GM12878 (cell line): ENCODE data around the gene AIDA. TPM values are rescaled to one million over a fixed set of nuclear protein-coding genes. Genes with fewer than 3 reads are reported as not detected.

ENCODE experiments used
- ATAC-seq: fragments of 200-7000 bp; cut with Tn5 transposase; 3 replicates; pipeline ENCODE4 v1.9.1; 2020; ENCODE audit warnings: mild to moderate bottlenecking, moderate library complexity
- BruUV-seq: library from RNA; stranded (reverse); fragments of 400-500 nt; replicated peaks from 2 replicates; lab custom pipeline; 2021; lab: Mats Ljungman, UMichigan
- CTCF ChIA-PET: fragments of 300-600 bp; sonication (Branson Sonifier 250); formaldehyde crosslinking; extraction: SDS; loops from one replicate; lab custom pipeline; 2021; ENCODE audit warnings: inconsistent platforms; lab: Yijun Ruan, JAX
- POLR2A ChIA-PET: fragments of 350-600 bp; formaldehyde crosslinking; extraction: SDS; loops from one replicate; lab custom pipeline; 2021; ENCODE audit warnings: inconsistent platforms; lab: Charles Lee
- RAD21 ChIA-PET: fragments of 300-600 bp; sonication (Branson Sonifier 250); formaldehyde crosslinking; loops from one replicate; lab custom pipeline; 2023; ENCODE audit warnings: antibody characterized with exemption; ENCODE audit not compliant: unreplicated experiment; lab: Charles Lee
- SMC1A ChIA-PET: fragments of 300-600 bp; sonication (Branson Sonifier 250); formaldehyde crosslinking; loops from one replicate; lab custom pipeline; 2023; ENCODE audit not compliant: unreplicated experiment, uncharacterized antibody; lab: Charles Lee
- DNase-seq: peaks from one replicate; pipeline ENCODE4 v3.0.0-alpha.2; 2011; ENCODE audit warnings: low read depth, low spot score
- FAIRE-seq: peaks from 3 replicates; lab custom pipeline; 2011; peaks lifted over from hg19 to GRCh38; lab: Jason Lieb, UNC
- H2AFZ ChIP-seq: 2 replicates; pipeline ENCODE4 v1.6.0; 2011; ENCODE audit warnings: low read depth, low read length, control low read depth; ENCODE audit not compliant: control insufficient read depth
- H3K27ac ChIP-seq: 2 replicates; pipeline ENCODE4 v1.5.1; 2011; ENCODE audit warnings: control low read depth; ENCODE audit not compliant: control insufficient read depth, insufficient read depth
- H3K27me3 ChIP-seq, 2 experiments: replicated peaks in 1 of 2; 2 replicates each; pipeline versions ENCODE4 v1.6.0 to v1.6.1; 2011; ENCODE audit warnings: low read length in 1 of 2; ENCODE audit not compliant: control insufficient read depth in 2 of 2, insufficient read depth in 2 of 2
- H3K36me3 ChIP-seq, 2 experiments: 2 replicates each; pipeline ENCODE4 v1.5.1; 2011; ENCODE audit warnings: low read length in 1 of 2; ENCODE audit not compliant: control insufficient read depth in 2 of 2, insufficient read depth in 2 of 2
- H3K4me1 ChIP-seq: 2 replicates; pipeline ENCODE4 v1.6.1; 2011; ENCODE audit warnings: mild to moderate bottlenecking, low read length, moderate library complexity, mixed read lengths; ENCODE audit not compliant: control insufficient read depth, insufficient read depth
- H3K4me2 ChIP-seq: 2 replicates; pipeline ENCODE4 v1.6.0; 2011; ENCODE audit warnings: control low read depth; ENCODE audit not compliant: control insufficient read depth, insufficient read depth
- H3K4me3 ChIP-seq: fragments of 200-600 bp; sonication (generic); 2 replicates; pipeline ENCODE4 v1.5.1; 2016
- H3K79me2 ChIP-seq: 2 replicates; pipeline ENCODE4 v1.6.0; 2011; ENCODE audit warnings: low read length; ENCODE audit not compliant: control insufficient read depth, insufficient read depth
- H3K9ac ChIP-seq: 2 replicates; pipeline ENCODE4 v1.8.0; 2011; ENCODE audit warnings: low read length, control low read depth, mixed read lengths; ENCODE audit not compliant: control insufficient read depth, insufficient read depth
- H3K9me3 ChIP-seq: replicated peaks from 3 replicates; pipeline ENCODE4 v1.5.1; 2011; ENCODE audit warnings: mild to moderate bottlenecking, low read length; ENCODE audit not compliant: control insufficient read depth, insufficient read depth
- H4K20me1 ChIP-seq: 2 replicates; pipeline ENCODE4 v1.6.0; 2011; ENCODE audit not compliant: control insufficient read depth, insufficient read depth
- BHLHE40 ChIP-seq, 2 experiments: fragments of 450-650 bp in 1 of 2; IDR thresholded peaks; 2 replicates each; pipeline ENCODE4 v1.6.1; 2011 to 2017; ENCODE audit warnings: low read depth in 2 of 2, borderline replicate concordance in 1 of 2, improper control_type of control experiment in 1 of 2, low read length in 1 of 2, mild to moderate bottlenecking in 1 of 2
- CBX3 ChIP-seq: fragments of 200-600 bp; sonication (generic); IDR thresholded peaks from 2 replicates; pipeline ENCODE4 v1.6.1; 2016; ENCODE audit warnings: low read depth, borderline replicate concordance
- DPF2 ChIP-seq: fragments of 450-650 bp; IDR thresholded peaks from 2 replicates; pipeline ENCODE4 v1.6.1; 2017; ENCODE audit warnings: mild to moderate bottlenecking
- EP300 ChIP-seq, 2 experiments: fragments of 150-350 bp in 1 of 2; IDR thresholded peaks; 2 replicates each; pipeline ENCODE4 v1.6.1; 2011 to 2012; ENCODE audit warnings: low read depth in 2 of 2, low read length in 2 of 2, borderline replicate concordance in 1 of 2, improper control_type of control experiment in 1 of 2, inconsistent platforms in 1 of 2; ENCODE audit not compliant: control insufficient read depth in 1 of 2
- IRF4 ChIP-seq: IDR thresholded peaks from 2 replicates; pipeline ENCODE4 v1.6.1; 2011; ENCODE audit warnings: low read depth, low read length
- NFXL1 ChIP-seq: fragments of 450-650 bp; IDR thresholded peaks from 2 replicates; pipeline ENCODE4 v1.6.1; 2017; ENCODE audit warnings: antibody characterized with exemption, mild to moderate bottlenecking, borderline replicate concordance
- NR2C2 ChIP-seq: IDR thresholded peaks from 2 replicates; pipeline ENCODE4 v1.6.1; 2011; ENCODE audit warnings: borderline replicate concordance, low read depth; ENCODE audit not compliant: control insufficient read depth, insufficient read length
- POU2F2 ChIP-seq: IDR thresholded peaks from 3 replicates; pipeline ENCODE4 v1.6.1; 2011; ENCODE audit warnings: low read depth, mild to moderate bottlenecking, low read length, borderline replicate concordance
- SMAD1 ChIP-seq: fragments of 450-650 bp; IDR thresholded peaks from 2 replicates; pipeline ENCODE4 v1.6.1; 2018; ENCODE audit warnings: mild to moderate bottlenecking, low read depth; ENCODE audit not compliant: partially characterized antibody
- SMAD5 ChIP-seq: IDR thresholded peaks from 2 replicates; pipeline ENCODE4 v1.6.1; 2016; ENCODE audit warnings: antibody characterized with exemption, low read depth
- SMARCA5 ChIP-seq: fragments of 450-650 bp; IDR thresholded peaks from 2 replicates; pipeline ENCODE4 v1.6.1; 2017; ENCODE audit warnings: mild to moderate bottlenecking
- STAT1 ChIP-seq: fragments of 450-650 bp; conservative IDR thresholded peaks from 2 replicates; pipeline ENCODE4 v1.6.1; 2014; ENCODE audit warnings: antibody characterized with exemption, mild to moderate bottlenecking
- SUPT20H ChIP-seq: IDR thresholded peaks from 2 replicates; pipeline ENCODE4 v1.6.1; 2011; ENCODE audit warnings: low read depth, mild to moderate bottlenecking, low read length, moderate library complexity, borderline replicate concordance; ENCODE audit not compliant: control insufficient read depth
- WGBS: methylation state at CpG from one replicate; pipeline ENCODE4 v1.1.6; 2016; ENCODE audit warnings: low lambda C conversion rate; ENCODE audit not compliant: insufficient replicate concordance, insufficient coverage; ENCODE audit errors: missing lambda C conversion rate; 5-methylcytosine and 5-hydroxymethylcytosine counted together
- in situ Hi-C: fragments of 300-500 bp; cut with MboI; formaldehyde crosslinking; loops from 9 replicates; pipeline ENCODE4 v1.14.3; 2018; ENCODE audit warnings: mixed read lengths
- intact Hi-C: fragments of 100-400 bp; cut with micrococcal nuclease; formaldehyde crosslinking; loops from one replicate; pipeline ENCODE4 v1.14.2; 2022; ENCODE audit not compliant: unreplicated experiment
- polyA plus RNA-seq, 11 experiments: library from polyadenylated mRNA; depleted of rRNA in 4 of 11; unstranded in 6 of 11; stranded (reverse) in 5 of 11; fragments of >200 nt; fragmentation: Nextera tagmentation in 4 of 11; fragmentation: Illumina TruSeq in 1 of 11; extraction: Ambion mirVana in 4 of 11; extraction: Trizol in 1 of 11; gene quantifications; 1 replicate in 1 of 11; 2 replicates in 10 of 11; pipeline versions ENCODE4 v1.2.1 to v1.2.3, GENCODE V29; 2011 to 2016; ENCODE audit warnings: inconsistent platforms in 2 of 11, missing spikeins in 2 of 11, low read depth in 1 of 11
- total RNA-seq, 4 experiments: library from RNA; depleted of rRNA in 3 of 4; stranded (reverse); fragments of >200 nt in 3 of 4; fragmentation: Illumina TruSeq in 1 of 4; extraction: Trizol in 1 of 4; gene quantifications; 2 replicates each; pipeline versions ENCODE4 v1.2.1 to v1.2.3, GENCODE V29; 2013 to 2021
- TF ChIP-seq, protein P1 (sequence below): fragments of 150-350 bp; IDR thresholded peaks from 2 replicates; pipeline ENCODE4 v1.6.1; 2014; ENCODE audit warnings: mild to moderate bottlenecking, low read depth, low read length
- TF ChIP-seq, protein P2 (sequence below): fragments of 450-650 bp; IDR thresholded peaks from 2 replicates; pipeline ENCODE4 v1.6.1; 2016; ENCODE audit warnings: mild to moderate bottlenecking, moderate library complexity, borderline replicate concordance
- TF ChIP-seq, protein P3 (sequence below): fragments of 450-650 bp; IDR thresholded peaks from 2 replicates; pipeline ENCODE4 v1.6.1; 2017; ENCODE audit warnings: mild to moderate bottlenecking

The AIDA gene
- total and polyA plus RNA-seq, 10 of the 15 experiments (the other 5 are each of a cell fraction or from before 2014, with no cell fraction given) = 8.9 to 43.1 (median 19.2) TPM

DNA sequence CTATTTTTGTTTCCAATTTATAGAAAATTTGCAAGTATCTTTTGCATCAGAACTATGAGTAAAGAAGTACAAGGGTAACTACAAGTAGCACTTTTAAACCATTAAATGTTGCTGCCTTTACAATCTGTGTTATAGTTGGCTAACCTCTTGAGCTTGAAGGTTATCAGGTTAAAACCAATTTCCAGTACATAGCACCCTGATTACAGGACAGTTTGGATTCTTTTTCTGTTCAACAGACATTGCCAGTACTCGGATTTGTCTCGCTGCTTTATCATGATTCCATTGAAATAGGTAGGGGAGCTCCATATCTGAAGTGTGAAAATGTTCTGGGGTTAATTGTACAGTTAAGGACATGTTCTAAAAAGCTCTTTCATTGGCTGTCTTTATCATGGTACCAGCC is 54.4 kb downstream of the AIDA start:
- POLR2A ChIA-PET = no interaction called here
- Histone ChIP-seq H3K79me2 (no peaks in the 10 kb centered on the region), H3K4me2 (no peak overlapping the region), H3K27me3 (no peaks in the 10 kb centered on the region), H3K9me3 (no peaks in the 10 kb centered on the region), H3K4me3 (no peak overlapping the region), H3K36me3 (peaks cover 2 to 32% of the 10 kb centered on the region in 2 experiments), H3K27ac (no peak overlapping the region), H2AFZ (no peak overlapping the region), H4K20me1 (peaks cover 2% of the 10 kb centered on the region; the same call in 1 of the 2 replicates), H3K4me1 (peaks cover 20% of the 10 kb centered on the region), H3K9ac (no peak overlapping the region)
- FAIRE-seq (no peak), ATAC-seq (no peak), DNase-seq (no peak)
- RAD21 ChIA-PET = no interaction called here
- in situ Hi-C loops (loop anchor here (10.0 kb wide), 1 partner anchor 427 kb away; no protein-coding TSS in a partner anchor), intact Hi-C loops (no loop called here)
- CTCF ChIA-PET = interaction anchor here (1.1 kb wide), 1 partner anchor 23 kb away, joined by 5 read pairs; no protein-coding TSS in a partner anchor
- no TSS peak for BruUV-seq
- SMC1A ChIA-PET = interaction anchor here (0.8 to 1.3 kb wide), 4 partner anchors 9 to 23 kb away, joined by 3 to 6 read pairs (median 4); no protein-coding TSS in a partner anchor
- TF ChIP-seq, protein P1, sequence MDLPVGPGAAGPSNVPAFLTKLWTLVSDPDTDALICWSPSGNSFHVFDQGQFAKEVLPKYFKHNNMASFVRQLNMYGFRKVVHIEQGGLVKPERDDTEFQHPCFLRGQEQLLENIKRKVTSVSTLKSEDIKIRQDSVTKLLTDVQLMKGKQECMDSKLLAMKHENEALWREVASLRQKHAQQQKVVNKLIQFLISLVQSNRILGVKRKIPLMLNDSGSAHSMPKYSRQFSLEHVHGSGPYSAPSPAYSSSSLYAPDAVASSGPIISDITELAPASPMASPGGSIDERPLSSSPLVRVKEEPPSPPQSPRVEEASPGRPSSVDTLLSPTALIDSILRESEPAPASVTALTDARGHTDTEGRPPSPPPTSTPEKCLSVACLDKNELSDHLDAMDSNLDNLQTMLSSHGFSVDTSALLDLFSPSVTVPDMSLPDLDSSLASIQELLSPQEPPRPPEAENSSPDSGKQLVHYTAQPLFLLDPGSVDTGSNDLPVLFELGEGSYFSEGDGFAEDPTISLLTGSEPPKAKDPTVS = no peak
- TF ChIP-seq NR2C2 (no peak), POU2F2 (no peak), SMARCA5 (no peak), STAT1 (no peak), DPF2 (no peak), EP300 (IDR thresholded peaks at IDR 0.05; ENCODE audit: borderline replicate concordance in 1 of 2, control insufficient read depth in 1 of 2, low read depth in 2 of 2, low read length in 2 of 2) (no peak), SUPT20H (no peak), SMAD5 (no peak), NFXL1 (no peak), BHLHE40 (IDR thresholded peaks at IDR 0.05; ENCODE audit: borderline replicate concordance in 1 of 2, low read depth in 2 of 2, low read length in 1 of 2) (no peak), CBX3 (no peak), IRF4 (no peak), SMAD1 (no peak)
- TF ChIP-seq, protein P2, sequence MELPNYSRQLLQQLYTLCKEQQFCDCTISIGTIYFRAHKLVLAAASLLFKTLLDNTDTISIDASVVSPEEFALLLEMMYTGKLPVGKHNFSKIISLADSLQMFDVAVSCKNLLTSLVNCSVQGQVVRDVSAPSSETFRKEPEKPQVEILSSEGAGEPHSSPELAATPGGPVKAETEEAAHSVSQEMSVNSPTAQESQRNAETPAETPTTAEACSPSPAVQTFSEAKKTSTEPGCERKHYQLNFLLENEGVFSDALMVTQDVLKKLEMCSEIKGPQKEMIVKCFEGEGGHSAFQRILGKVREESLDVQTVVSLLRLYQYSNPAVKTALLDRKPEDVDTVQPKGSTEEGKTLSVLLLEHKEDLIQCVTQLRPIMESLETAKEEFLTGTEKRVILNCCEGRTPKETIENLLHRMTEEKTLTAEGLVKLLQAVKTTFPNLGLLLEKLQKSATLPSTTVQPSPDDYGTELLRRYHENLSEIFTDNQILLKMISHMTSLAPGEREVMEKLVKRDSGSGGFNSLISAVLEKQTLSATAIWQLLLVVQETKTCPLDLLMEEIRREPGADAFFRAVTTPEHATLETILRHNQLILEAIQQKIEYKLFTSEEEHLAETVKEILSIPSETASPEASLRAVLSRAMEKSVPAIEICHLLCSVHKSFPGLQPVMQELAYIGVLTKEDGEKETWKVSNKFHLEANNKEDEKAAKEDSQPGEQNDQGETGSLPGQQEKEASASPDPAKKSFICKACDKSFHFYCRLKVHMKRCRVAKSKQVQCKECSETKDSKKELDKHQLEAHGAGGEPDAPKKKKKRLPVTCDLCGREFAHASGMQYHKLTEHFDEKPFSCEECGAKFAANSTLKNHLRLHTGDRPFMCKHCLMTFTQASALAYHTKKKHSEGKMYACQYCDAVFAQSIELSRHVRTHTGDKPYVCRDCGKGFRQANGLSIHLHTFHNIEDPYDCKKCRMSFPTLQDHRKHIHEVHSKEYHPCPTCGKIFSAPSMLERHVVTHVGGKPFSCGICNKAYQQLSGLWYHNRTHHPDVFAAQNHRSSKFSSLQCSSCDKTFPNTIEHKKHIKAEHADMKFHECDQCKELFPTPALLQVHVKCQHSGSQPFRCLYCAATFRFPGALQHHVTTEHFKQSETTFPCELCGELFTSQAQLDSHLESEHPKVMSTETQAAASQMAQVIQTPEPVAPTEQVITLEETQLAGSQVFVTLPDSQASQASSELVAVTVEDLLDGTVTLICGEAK = no peak
- TF ChIP-seq, protein P3, sequence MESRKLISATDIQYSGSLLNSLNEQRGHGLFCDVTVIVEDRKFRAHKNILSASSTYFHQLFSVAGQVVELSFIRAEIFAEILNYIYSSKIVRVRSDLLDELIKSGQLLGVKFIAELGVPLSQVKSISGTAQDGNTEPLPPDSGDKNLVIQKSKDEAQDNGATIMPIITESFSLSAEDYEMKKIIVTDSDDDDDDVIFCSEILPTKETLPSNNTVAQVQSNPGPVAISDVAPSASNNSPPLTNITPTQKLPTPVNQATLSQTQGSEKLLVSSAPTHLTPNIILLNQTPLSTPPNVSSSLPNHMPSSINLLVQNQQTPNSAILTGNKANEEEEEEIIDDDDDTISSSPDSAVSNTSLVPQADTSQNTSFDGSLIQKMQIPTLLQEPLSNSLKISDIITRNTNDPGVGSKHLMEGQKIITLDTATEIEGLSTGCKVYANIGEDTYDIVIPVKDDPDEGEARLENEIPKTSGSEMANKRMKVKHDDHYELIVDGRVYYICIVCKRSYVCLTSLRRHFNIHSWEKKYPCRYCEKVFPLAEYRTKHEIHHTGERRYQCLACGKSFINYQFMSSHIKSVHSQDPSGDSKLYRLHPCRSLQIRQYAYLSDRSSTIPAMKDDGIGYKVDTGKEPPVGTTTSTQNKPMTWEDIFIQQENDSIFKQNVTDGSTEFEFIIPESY = no peak
- WGBS = 100% methylated on average over 2 of the region's 2 CpGs
